ENCODE measurements around the gene ALK. TPM values are rescaled to one million over a fixed set of nuclear protein-coding genes. Genes with fewer than 3 reads are reported as not detected.

The ALK gene
- total RNA-seq, 1 experiment from 2014 or later: 0.87 TPM

DNA sequence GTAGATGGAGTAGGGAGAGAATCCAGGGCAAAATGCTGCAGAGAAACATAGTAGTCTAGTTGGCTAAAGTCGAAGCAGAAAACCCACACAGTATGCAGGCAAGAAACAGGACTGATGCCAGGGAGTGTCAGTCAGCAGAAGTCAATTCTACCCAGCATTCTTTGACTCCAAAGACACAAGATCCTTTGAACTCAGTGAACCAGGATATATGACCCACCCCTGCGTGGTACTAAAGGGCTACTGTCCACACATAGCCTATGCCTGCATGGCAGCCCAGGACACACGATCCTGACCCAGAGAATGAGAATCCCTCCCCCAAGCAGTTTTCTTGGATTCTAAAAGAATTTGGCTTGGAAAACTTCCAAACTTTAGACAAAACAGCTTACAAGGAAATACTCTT, 42.5 kb downstream of the ALK start:
- no TSS peak for BruUV-seq (replicated peaks)
- Histone ChIP-seq H3K9ac (ENCODE audit: low read length) (no peak overlapping the region), H3K79me2 (ENCODE audit: low read length) (no peaks in the 10 kb centered on the region), H3K4me3 (ENCODE audit: low read length) (no peak overlapping the region), H3F3A (ENCODE audit: low read length, unreplicated experiment) (no peaks in the 10 kb centered on the region), H3K9me2 (replicated peaks; ENCODE audit: low read length) (no peaks in the 10 kb centered on the region), H3K4me2 (ENCODE audit: low read length) (peak overlapping the region; percentile 44), H3K9me3 (ENCODE audit: low read length) (no peaks in the 10 kb centered on the region), H4K20me1 (ENCODE audit: low read length) (no peaks in the 10 kb centered on the region), H3K36me3 (ENCODE audit: low read depth, low read length) (no peaks in the 10 kb centered on the region), H3K4me1 (ENCODE audit: insufficient read depth, low read length) (peaks cover 19% of the 10 kb centered on the region), H2AFZ (ENCODE audit: low read length) (peak overlapping the region; percentile 12; the same call in 1 of the 2 replicates), H3K27ac (ENCODE audit: low read length) (peak overlapping the region; percentile 61), H3K27me3 (ENCODE audit: low read length) (no peaks in the 10 kb centered on the region)
- intact Hi-C loops (cut with micrococcal nuclease): no loop called here
- peak; percentile 99 for ATAC-seq
- ChIA-PET CTCF (no interaction called here), POLR2A (ENCODE audit: unreplicated experiment) (no interaction called here)
- peak; percentile 94 for DNase-seq
- TF ChIP-seq EZH2phosphoT487 (IDR thresholded peaks at IDR 0.05; ENCODE audit: borderline replicate concordance, low read length) (no peak), EZH2 (IDR thresholded peaks at IDR 0.05; ENCODE audit: low read length, unreplicated experiment) (no peak)
- TF ChIP-seq, protein P1, sequence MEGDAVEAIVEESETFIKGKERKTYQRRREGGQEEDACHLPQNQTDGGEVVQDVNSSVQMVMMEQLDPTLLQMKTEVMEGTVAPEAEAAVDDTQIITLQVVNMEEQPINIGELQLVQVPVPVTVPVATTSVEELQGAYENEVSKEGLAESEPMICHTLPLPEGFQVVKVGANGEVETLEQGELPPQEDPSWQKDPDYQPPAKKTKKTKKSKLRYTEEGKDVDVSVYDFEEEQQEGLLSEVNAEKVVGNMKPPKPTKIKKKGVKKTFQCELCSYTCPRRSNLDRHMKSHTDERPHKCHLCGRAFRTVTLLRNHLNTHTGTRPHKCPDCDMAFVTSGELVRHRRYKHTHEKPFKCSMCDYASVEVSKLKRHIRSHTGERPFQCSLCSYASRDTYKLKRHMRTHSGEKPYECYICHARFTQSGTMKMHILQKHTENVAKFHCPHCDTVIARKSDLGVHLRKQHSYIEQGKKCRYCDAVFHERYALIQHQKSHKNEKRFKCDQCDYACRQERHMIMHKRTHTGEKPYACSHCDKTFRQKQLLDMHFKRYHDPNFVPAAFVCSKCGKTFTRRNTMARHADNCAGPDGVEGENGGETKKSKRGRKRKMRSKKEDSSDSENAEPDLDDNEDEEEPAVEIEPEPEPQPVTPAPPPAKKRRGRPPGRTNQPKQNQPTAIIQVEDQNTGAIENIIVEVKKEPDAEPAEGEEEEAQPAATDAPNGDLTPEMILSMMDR (conservative IDR thresholded peaks at IDR 0.05; ENCODE audit: low read depth, low read length): no peak

DNA sequence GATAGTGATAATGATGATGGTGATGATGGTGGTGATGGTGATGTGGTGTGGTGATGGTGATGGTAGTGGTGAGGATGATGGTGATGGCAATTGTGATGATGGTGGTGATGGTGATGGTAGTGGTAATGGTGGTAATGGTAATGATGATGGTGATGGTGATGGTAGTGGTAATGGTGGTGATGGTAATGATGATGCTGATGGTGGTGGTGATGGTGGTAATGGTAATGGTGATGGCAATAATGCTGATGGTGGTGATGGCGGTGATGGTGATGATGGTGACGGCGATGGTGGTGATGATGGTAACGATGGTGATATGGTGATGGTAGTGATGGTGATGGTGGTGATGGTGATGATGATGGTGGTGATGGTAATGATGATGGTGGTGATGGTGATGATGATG, 45.0 kb downstream of the ALK start:
- Histone ChIP-seq H3K9ac (ENCODE audit: low read length) (no peak overlapping the region), H3K9me2 (replicated peaks; ENCODE audit: low read length) (no peaks in the 10 kb centered on the region), H4K20me1 (ENCODE audit: low read length) (no peaks in the 10 kb centered on the region), H3K4me3 (ENCODE audit: low read length) (no peak overlapping the region), H3F3A (ENCODE audit: low read length, unreplicated experiment) (no peaks in the 10 kb centered on the region), H3K27ac (ENCODE audit: low read length) (no peak overlapping the region), H3K4me1 (ENCODE audit: insufficient read depth, low read length) (peaks cover 19% of the 10 kb centered on the region), H3K27me3 (ENCODE audit: low read length) (no peaks in the 10 kb centered on the region), H3K79me2 (ENCODE audit: low read length) (no peaks in the 10 kb centered on the region), H3K9me3 (ENCODE audit: low read length) (no peaks in the 10 kb centered on the region), H3K4me2 (ENCODE audit: low read length) (no peak overlapping the region), H3K36me3 (ENCODE audit: low read depth, low read length) (no peaks in the 10 kb centered on the region), H2AFZ (ENCODE audit: low read length) (no peak overlapping the region)
- no TSS peak for BruUV-seq (replicated peaks)
- CTCF ChIA-PET: interaction anchor here (0.6 kb wide), 1 partner anchor 192 kb away, joined by 9 read pairs; no protein-coding TSS in a partner anchor
- DNase-seq (no peak), ATAC-seq (no peak)
- TF ChIP-seq EZH2phosphoT487 (IDR thresholded peaks at IDR 0.05; ENCODE audit: borderline replicate concordance, low read length): no peak
- TF ChIP-seq, protein P1 (conservative IDR thresholded peaks at IDR 0.05; ENCODE audit: low read depth, low read length): no peak
- no peak for TF ChIP-seq EZH2 (IDR thresholded peaks at IDR 0.05; ENCODE audit: low read length, unreplicated experiment)
- POLR2A ChIA-PET (ENCODE audit: unreplicated experiment): no interaction called here
- intact Hi-C loops (cut with micrococcal nuclease): no loop called here

DNA sequence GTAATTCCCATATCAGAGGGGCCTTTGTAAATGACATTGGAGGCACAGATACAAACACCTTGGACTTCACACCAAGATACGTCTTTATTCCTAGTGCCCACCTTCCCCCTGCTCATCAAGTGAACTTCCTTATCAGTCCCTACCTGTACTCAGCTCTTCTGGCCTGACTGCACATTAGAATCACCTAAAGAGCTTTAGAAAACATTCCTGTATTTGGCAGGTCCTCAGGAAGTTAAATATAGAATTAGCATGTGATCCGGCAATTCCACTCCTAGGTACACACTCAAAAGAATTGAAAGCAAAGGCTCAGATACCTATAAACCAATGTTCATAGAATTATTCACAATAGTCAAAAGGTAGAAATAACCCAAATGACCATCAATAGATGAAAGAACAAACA, 46.6 kb downstream of the ALK start:
- no peaks in the 10 kb centered on the region for H3F3A ChIP-seq (ENCODE audit: low read length, unreplicated experiment)
- ChIA-PET POLR2A (ENCODE audit: unreplicated experiment) (no interaction called here), CTCF (no interaction called here)
- no peak overlapping the region for H3K9ac ChIP-seq (ENCODE audit: low read length)
- H2AFZ ChIP-seq (ENCODE audit: low read length): no peak overlapping the region
- no peaks in the 10 kb centered on the region for H3K27me3 ChIP-seq (ENCODE audit: low read length)
- no peaks in the 10 kb centered on the region for H3K79me2 ChIP-seq (ENCODE audit: low read length)
- ATAC-seq: no peak
- TF ChIP-seq EZH2phosphoT487 (IDR thresholded peaks at IDR 0.05; ENCODE audit: borderline replicate concordance, low read length) (no peak), EZH2 (IDR thresholded peaks at IDR 0.05; ENCODE audit: low read length, unreplicated experiment) (no peak)
- TF ChIP-seq, protein P1 (conservative IDR thresholded peaks at IDR 0.05; ENCODE audit: low read depth, low read length): no peak
- no peak overlapping the region for H3K4me3 ChIP-seq (ENCODE audit: low read length)
- intact Hi-C loops (cut with micrococcal nuclease): no loop called here
- peaks cover 19% of the 10 kb centered on the region for H3K4me1 ChIP-seq (ENCODE audit: insufficient read depth, low read length)
- no TSS peak for BruUV-seq (replicated peaks)
- H3K9me3 ChIP-seq (ENCODE audit: low read length): no peaks in the 10 kb centered on the region
- H3K9me2 ChIP-seq (replicated peaks; ENCODE audit: low read length): no peaks in the 10 kb centered on the region
- no peaks in the 10 kb centered on the region for H3K36me3 ChIP-seq (ENCODE audit: low read depth, low read length)
- H4K20me1 ChIP-seq (ENCODE audit: low read length): no peaks in the 10 kb centered on the region
- no peak overlapping the region for H3K4me2 ChIP-seq (ENCODE audit: low read length)
- H3K27ac ChIP-seq (ENCODE audit: low read length): no peak overlapping the region
- no peak for DNase-seq
